MCF 10A (cell line): ENCODE results near the gene ADSS2. TPM values are rescaled to one million over a fixed set of nuclear protein-coding genes. Genes with fewer than 3 reads are reported as not detected.

Experiments
- BruUV-seq: library from RNA; stranded (reverse); fragments of 400-500 nt; replicated peaks from 2 replicates; lab custom pipeline; 2021; lab: Mats Ljungman, UMichigan
- CTCF ChIA-PET: fragments of 300-600 bp; sonication (Branson Sonifier 250); formaldehyde crosslinking; extraction: SDS; loops from one replicate; lab custom pipeline; 2021; ENCODE audit warnings: antibody characterized with exemption, inconsistent platforms; lab: Yijun Ruan, JAX
- POLR2A ChIA-PET: fragments of 300-600, 350-650 bp; sonication (Branson Sonifier 250); formaldehyde crosslinking; extraction: SDS; loops from one replicate; lab custom pipeline; 2020; ENCODE audit warnings: antibody characterized with exemption, inconsistent platforms; lab: Yijun Ruan, JAX
- DNase-seq: peaks from one replicate; pipeline ENCODE4 v3.0.0-alpha.2; 2018; ENCODE audit not compliant: unreplicated experiment
- H3K27ac Mint-ChIP-seq: one replicate; pipeline ENCODE4 v1.8.0; 2022; ENCODE audit warnings: mild to moderate bottlenecking, low read depth, mixed read lengths; ENCODE audit not compliant: unreplicated experiment
- H3K27me3 Mint-ChIP-seq: one replicate; pipeline ENCODE4 v1.8.0; 2022; ENCODE audit warnings: mixed read lengths; ENCODE audit not compliant: insufficient read depth, unreplicated experiment
- H3K36me3 Mint-ChIP-seq: one replicate; pipeline ENCODE4 v1.8.0; 2022; ENCODE audit warnings: mild to moderate bottlenecking, moderate library complexity, mixed read lengths; ENCODE audit not compliant: insufficient read depth, unreplicated experiment
- H3K4me1 Mint-ChIP-seq: one replicate; pipeline ENCODE4 v1.8.0; 2022; ENCODE audit warnings: mixed read lengths; ENCODE audit not compliant: insufficient read depth, unreplicated experiment
- H3K4me3 Mint-ChIP-seq: one replicate; pipeline ENCODE4 v1.8.0; 2022; ENCODE audit warnings: mild to moderate bottlenecking, moderate library complexity, mixed read lengths; ENCODE audit not compliant: unreplicated experiment
- H3K9me3 Mint-ChIP-seq: one replicate; pipeline ENCODE4 v1.8.0; 2022; ENCODE audit warnings: mixed read lengths; ENCODE audit not compliant: unreplicated experiment
- CTCF ChIP-seq: fragments of 200-600 bp; IDR thresholded peaks from one replicate; pipeline ENCODE4 v1.8.0; 2022; ENCODE audit warnings: antibody characterized with exemption, mild to moderate bottlenecking; ENCODE audit not compliant: unreplicated experiment
- intact Hi-C: fragments of 100-400 bp; cut with micrococcal nuclease; formaldehyde crosslinking; loops from 2 replicates; pipeline ENCODE4 v1.14.1; 2022
- total RNA-seq: library from RNA; stranded (reverse); gene quantifications from 2 replicates; pipeline ENCODE4 v1.2.3, GENCODE V29; 2022

The ADSS2 gene
- total RNA-seq, 1 experiment from 2014 or later = 87.5 TPM

DNA sequence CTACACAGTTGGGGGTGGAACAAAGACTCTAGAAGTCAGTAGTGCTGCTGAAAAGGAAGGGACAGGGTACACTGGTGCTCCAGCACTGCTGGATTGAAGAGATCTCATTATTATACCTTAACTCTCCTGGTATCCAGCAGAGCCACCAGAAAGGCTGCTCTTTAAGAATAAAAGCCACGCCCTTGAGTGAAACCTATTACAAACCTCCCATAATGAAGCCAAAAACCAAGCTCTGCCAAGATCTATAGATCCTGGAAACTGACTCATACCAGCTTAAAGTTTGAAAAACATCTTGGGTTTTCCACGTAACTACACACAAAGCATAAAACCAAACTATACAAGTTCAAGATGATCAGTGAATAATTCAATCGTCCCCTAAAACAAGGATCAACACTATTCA lies 38.0 kb downstream of the ADSS2 start:
- Mint-ChIP-seq H3K36me3 (peaks cover 97% of the 10 kb centered on the region), H3K27me3 (no peaks in the 10 kb centered on the region), H3K4me3 (no peak overlapping the region), H3K9me3 (no peaks in the 10 kb centered on the region), H3K4me1 (peaks cover 19% of the 10 kb centered on the region), H3K27ac (peak overlapping the region; percentile 49)
- CTCF ChIA-PET = interaction anchor here (0.7 to 3.3 kb wide), 21 partner anchors 8 to 1045 kb away, joined by 3 to 36 read pairs (median 5); no protein-coding TSS in a partner anchor
- peak; percentile 62 for DNase-seq
- no TSS peak for BruUV-seq
- intact Hi-C loops = loop anchor here (1.0 to 5.0 kb wide), 3 partner anchors 114 to 1071 kb away; no protein-coding TSS in a partner anchor
- POLR2A ChIA-PET = interaction anchor here (0.6 to 4.1 kb wide), 15 partner anchors 9 to 433 kb away, joined by 3 to 31 read pairs (median 5); partner anchors contain the start of gene ADSS2
- TF ChIP-seq CTCF = no peak

DNA sequence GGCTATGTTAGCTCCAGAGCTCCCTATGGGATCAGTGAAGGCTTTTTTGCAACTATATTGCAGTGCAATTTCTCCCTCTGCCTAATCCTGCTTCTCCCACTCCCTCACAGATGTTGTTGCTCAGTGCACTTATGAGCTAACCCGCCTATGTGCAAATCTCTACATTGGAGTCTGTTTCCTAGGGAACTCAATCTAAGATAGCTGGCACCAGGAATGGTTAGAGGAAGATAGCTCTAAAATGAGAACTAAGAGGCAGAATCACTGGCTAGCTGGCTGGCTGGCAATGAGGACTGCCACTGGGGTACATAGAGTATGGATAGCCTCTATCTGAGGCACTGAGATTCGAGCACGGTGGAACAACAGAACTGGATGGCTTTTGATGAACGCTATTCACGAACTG lies 39.5 kb downstream of the ADSS2 start:
- H3K27me3 Mint-ChIP-seq = no peaks in the 10 kb centered on the region
- H3K27ac Mint-ChIP-seq = no peak overlapping the region
- intact Hi-C loops = loop anchor here (5.0 kb wide), 1 partner anchor 1070 kb away; no protein-coding TSS in a partner anchor
- TF ChIP-seq CTCF = no peak
- H3K36me3 Mint-ChIP-seq = peaks cover 97% of the 10 kb centered on the region
- BruUV-seq = no TSS peak
- H3K4me1 Mint-ChIP-seq = peaks cover 19% of the 10 kb centered on the region
- H3K4me3 Mint-ChIP-seq = no peak overlapping the region
- CTCF ChIA-PET = interaction anchor here (0.8 to 1.8 kb wide), 4 partner anchors 9 to 663 kb away, joined by 3 to 4 read pairs (median 3); no protein-coding TSS in a partner anchor
- DNase-seq = no peak
- POLR2A ChIA-PET = interaction anchor here (0.8 to 1.5 kb wide), 8 partner anchors 10 to 109 kb away, joined by 3 to 7 read pairs (median 4); no protein-coding TSS in a partner anchor
- no peaks in the 10 kb centered on the region for H3K9me3 Mint-ChIP-seq

GRCh38 chr1:244409701-244410100 lies 42.0 kb downstream of the ADSS2 start:
- Mint-ChIP-seq H3K27me3 (no peaks in the 10 kb centered on the region), H3K27ac (no peak overlapping the region), H3K4me3 (no peak overlapping the region), H3K4me1 (peaks cover 16% of the 10 kb centered on the region), H3K36me3 (peaks cover 97% of the 10 kb centered on the region), H3K9me3 (no peaks in the 10 kb centered on the region)
- no TSS peak for BruUV-seq
- DNase-seq = no peak
- intact Hi-C loops = loop anchor here (5.0 kb wide), 1 partner anchor 1067 kb away; no protein-coding TSS in a partner anchor
- POLR2A ChIA-PET = no interaction called here
- CTCF ChIA-PET = interaction anchor here (1.2 kb wide), 1 partner anchor 10 kb away, joined by 4 read pairs; no protein-coding TSS in a partner anchor
- no peak for TF ChIP-seq CTCF

DNA sequence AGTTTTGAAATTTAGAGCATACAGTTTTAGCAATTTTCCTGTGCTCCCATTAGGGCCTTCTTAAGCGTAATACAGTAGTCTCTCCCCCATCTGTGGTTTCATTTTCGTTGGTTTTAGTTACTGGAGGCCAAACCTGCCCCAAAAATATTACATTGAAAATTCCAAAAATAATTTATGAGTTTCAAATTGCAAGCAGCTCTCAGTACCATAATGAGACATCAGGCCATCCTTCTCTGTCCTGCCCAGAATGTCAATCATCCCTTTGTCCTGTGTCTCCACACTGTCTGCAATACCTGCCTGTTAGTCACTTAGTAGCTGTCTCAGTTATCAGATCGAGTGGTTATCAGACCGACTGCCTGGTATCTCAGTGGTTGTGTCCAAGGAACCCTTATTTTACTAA lies 45.4 kb downstream of the ADSS2 start:
- BruUV-seq = no TSS peak
- intact Hi-C loops = no loop called here
- no peak for TF ChIP-seq CTCF
- H3K9me3 Mint-ChIP-seq = peaks cover 7% of the 10 kb centered on the region
- POLR2A ChIA-PET = no interaction called here
- H3K4me1 Mint-ChIP-seq = no peaks in the 10 kb centered on the region
- DNase-seq = no peak
- CTCF ChIA-PET = interaction anchor here (0.5 to 2.4 kb wide), 2 partner anchors 8 to 108 kb away, joined by 3 to 7 read pairs; no protein-coding TSS in a partner anchor
- H3K4me3 Mint-ChIP-seq = no peak overlapping the region
- H3K27ac Mint-ChIP-seq = peak overlapping the region; percentile 5
- no peaks in the 10 kb centered on the region for H3K27me3 Mint-ChIP-seq
- peaks cover 99% of the 10 kb centered on the region for H3K36me3 Mint-ChIP-seq
